HepG2 (cell line): ENCODE results near the gene PTPRD. TPM values are rescaled to one million over a fixed set of nuclear protein-coding genes. Genes with fewer than 3 reads are reported as not detected.

ENCODE experiments used
- ATAC-seq: fragments of 200-7000 bp; cut with Tn5 transposase; 3 replicates; pipeline ENCODE4 v1.9.1; 2020; ENCODE audit warnings: mild to moderate bottlenecking, moderate library complexity
- BruUV-seq: library from RNA; stranded (reverse); fragments of 400-500 nt; replicated peaks from 2 replicates; lab custom pipeline; 2021; lab: Mats Ljungman, UMichigan
- CTCF ChIA-PET: fragments of 300-600 bp; formaldehyde crosslinking; extraction: SDS; loops from one replicate; lab custom pipeline; 2021; ENCODE audit warnings: low total read pairs, inconsistent platforms, low intra/inter-chr PET ratio; lab: Yijun Ruan, JAX
- POLR2A ChIA-PET: fragments of 350-600 bp; sonication (Branson Sonifier 250); formaldehyde crosslinking; loops from one replicate; lab custom pipeline; 2020; ENCODE audit warnings: antibody characterized with exemption, inconsistent platforms; lab: Yijun Ruan, JAX
- DNase-seq: peaks from one replicate; pipeline ENCODE4 v3.0.0-alpha.2; 2015; ENCODE audit warnings: low spot score
- FAIRE-seq: peaks from 3 replicates; lab custom pipeline; 2011; peaks lifted over from hg19 to GRCh38; lab: Jason Lieb, UNC
- H2AFZ ChIP-seq: one replicate; pipeline ENCODE4 v1.6.1; 2011; ENCODE audit warnings: low read length, inconsistent platforms
- H3K27ac ChIP-seq: fragments of 300-600 bp; 3 replicates; pipeline ENCODE4 v1.8.0; 2011; ENCODE audit warnings: mixed run types, mild to moderate bottlenecking, mixed read lengths, low read length, inconsistent platforms; ENCODE audit not compliant: insufficient read depth; ENCODE audit errors: extremely low read length
- H3K27me3 ChIP-seq, 2 experiments: fragments of 200-600 bp in 1 of 2; 2 replicates in 1 of 2; 3 replicates in 1 of 2; pipeline versions ENCODE4 v1.6.0 to v1.8.0; 2011; ENCODE audit warnings: low read length in 2 of 2, mild to moderate bottlenecking in 2 of 2, moderate library complexity in 2 of 2, inconsistent platforms in 1 of 2; ENCODE audit not compliant: insufficient read depth in 2 of 2, control insufficient read depth in 1 of 2
- H3K36me3 ChIP-seq, 2 experiments: fragments of 200-600 bp in 1 of 2; replicated peaks in 1 of 2; 2 replicates in 1 of 2; 3 replicates in 1 of 2; pipeline versions ENCODE4 v1.5.1 to v1.8.0; 2011; ENCODE audit warnings: low read length in 2 of 2, inconsistent platforms in 1 of 2; ENCODE audit not compliant: insufficient read depth in 2 of 2, control insufficient read depth in 1 of 2
- H3K4me1 ChIP-seq: 2 replicates; pipeline ENCODE4 v1.5.1; 2012; ENCODE audit warnings: low read length, inconsistent platforms; ENCODE audit not compliant: insufficient read depth
- H3K4me2 ChIP-seq: 2 replicates; pipeline ENCODE4 v1.6.0; 2011; ENCODE audit warnings: low read depth, low read length, inconsistent platforms
- H3K4me3 ChIP-seq, 3 experiments: fragments of 200-600 bp in 1 of 3; sonication (generic), shearing (Covaris generic) in 1 of 3; replicated peaks in 1 of 3; 2 replicates each; pipeline ENCODE4 v1.5.1; 2011 to 2016; ENCODE audit warnings: low read length in 3 of 3, inconsistent platforms in 2 of 3, low read depth in 2 of 3, mild to moderate bottlenecking in 2 of 3, control low read depth in 1 of 3, mixed read lengths in 1 of 3; ENCODE audit not compliant: insufficient read depth in 1 of 3
- H3K79me2 ChIP-seq: one replicate; pipeline ENCODE4 v1.6.1; 2011; ENCODE audit warnings: low read length, inconsistent platforms; ENCODE audit not compliant: insufficient read depth
- H3K9ac ChIP-seq: 2 replicates; pipeline ENCODE4 v1.6.0; 2011; ENCODE audit warnings: mild to moderate bottlenecking, low read depth, low read length, inconsistent platforms; ENCODE audit not compliant: insufficient read depth
- H3K9me3 ChIP-seq: 2 replicates; pipeline ENCODE4 v1.5.1; 2012; ENCODE audit warnings: mild to moderate bottlenecking, low read length
- H4K20me1 ChIP-seq: 2 replicates; pipeline ENCODE4 v1.6.0; 2011; ENCODE audit warnings: inconsistent platforms, mild to moderate bottlenecking, low read length, moderate library complexity; ENCODE audit not compliant: insufficient read depth
- ELF1 ChIP-seq: sonication (generic); formaldehyde crosslinking; IDR thresholded peaks from 2 replicates; pipeline ENCODE4 v1.4.0; 2020; ENCODE audit warnings: missing genetic modification reagents
- GATA4 ChIP-seq: sonication (generic); IDR thresholded peaks from 2 replicates; pipeline ENCODE4 v1.6.1; 2016; ENCODE audit warnings: antibody characterized with exemption, low read depth, borderline replicate concordance
- HNF4A ChIP-seq: sonication (generic); formaldehyde crosslinking; IDR thresholded peaks from 2 replicates; pipeline ENCODE4 v1.4.0; 2020; ENCODE audit warnings: missing genetic modification reagents
- MTERF4 ChIP-seq: sonication (generic); formaldehyde crosslinking; IDR thresholded peaks from 2 replicates; pipeline ENCODE4 v1.8.0; 2023; ENCODE audit warnings: mild to moderate bottlenecking, missing genetic modification reagents
- NR2C2 ChIP-seq: sonication (generic); formaldehyde crosslinking; IDR thresholded peaks from 2 replicates; pipeline ENCODE4 v1.4.0; 2020; ENCODE audit warnings: missing genetic modification reagents, mild to moderate bottlenecking, moderate library complexity, borderline replicate concordance
- PCBP1 ChIP-seq: fragments of 200-400 bp; formaldehyde crosslinking; IDR thresholded peaks from 2 replicates; pipeline ENCODE4 v1.6.1; 2017; ENCODE audit warnings: mild to moderate bottlenecking, low read depth, low read length, borderline replicate concordance
- SP140L ChIP-seq: sonication (generic); formaldehyde crosslinking; IDR thresholded peaks from 2 replicates; pipeline ENCODE4 v1.4.0; 2020; ENCODE audit warnings: missing genetic modification reagents, borderline replicate concordance
- ZBTB37 ChIP-seq: sonication (generic); formaldehyde crosslinking; IDR thresholded peaks from 2 replicates; pipeline ENCODE4 v1.4.0; 2020; ENCODE audit warnings: mild to moderate bottlenecking, missing genetic modification reagents
- ZBTB42 ChIP-seq: sonication (generic); formaldehyde crosslinking; IDR thresholded peaks from 2 replicates; pipeline ENCODE4 v1.5.0; 2020; ENCODE audit warnings: mild to moderate bottlenecking, missing genetic modification reagents
- ZNF33A ChIP-seq: sonication (generic); formaldehyde crosslinking; IDR thresholded peaks from 2 replicates; pipeline ENCODE4 v1.5.1; 2020; ENCODE audit warnings: missing genetic modification reagents, mild to moderate bottlenecking, moderate library complexity, borderline replicate concordance
- ZNF605 ChIP-seq: sonication (generic); formaldehyde crosslinking; IDR thresholded peaks from 2 replicates; pipeline ENCODE4 v1.8.0; 2022; ENCODE audit warnings: mild to moderate bottlenecking, missing genetic modification reagents
- WGBS: methylation state at CpG from one replicate; pipeline ENCODE4 v1.1.6; 2017; ENCODE audit warnings: low lambda C conversion rate; 5-methylcytosine and 5-hydroxymethylcytosine counted together
- in situ Hi-C: cut with HindIII; loops from 2 replicates; pipeline ENCODE4 v1.10.0; 2017; ENCODE audit warnings: low pct_unique_long_range_greater_than_20kb; ENCODE audit not compliant: extremely low pct_ligation_motif_present
- intact Hi-C: fragments of 100-400 bp; cut with micrococcal nuclease; formaldehyde crosslinking; loops from one replicate; pipeline ENCODE4 v1.10.0; 2022; ENCODE audit not compliant: unreplicated experiment
- polyA plus RNA-seq, 8 experiments: library from polyadenylated mRNA; depleted of rRNA in 3 of 8; stranded (reverse) in 7 of 8; unstranded in 1 of 8; fragments of >200 nt; fragmentation: Illumina TruSeq in 4 of 8; extraction: Trizol in 4 of 8; gene quantifications; 2 replicates each; pipeline versions ENCODE4 v1.2.1 to v1.2.3, GENCODE V29; 2011 to 2016; ENCODE audit warnings: low read depth in 4 of 8, missing spikeins in 1 of 8, mixed read lengths in 1 of 8; ENCODE audit not compliant: insufficient read depth in 1 of 8
- total RNA-seq, 5 experiments: library from RNA; depleted of rRNA; stranded (reverse); fragments of >200 nt; fragmentation: Illumina TruSeq; extraction: Trizol; gene quantifications; 2 replicates each; pipeline ENCODE4 v1.2.3, GENCODE V29; 2016; ENCODE audit warnings: low read depth in 1 of 5
- TF ChIP-seq, protein P1 (sequence below): sonication (generic); formaldehyde crosslinking; IDR thresholded peaks from 2 replicates; pipeline ENCODE4 v1.8.1; 2023; ENCODE audit warnings: mild to moderate bottlenecking, missing genetic modification reagents
- TF ChIP-seq, protein P2 (sequence below): sonication (generic); formaldehyde crosslinking; conservative IDR thresholded peaks from 2 replicates; pipeline ENCODE4 v1.8.0; 2022; ENCODE audit warnings: mild to moderate bottlenecking, moderate library complexity, missing genetic modification reagents

The PTPRD gene
- total and polyA plus RNA-seq, 2 of the 13 experiments (the other 11 are each of a cell fraction or from before 2014, with no cell fraction given) = 0.05 TPM; not detected in 1

GRCh38 chr9:8515748-8516147, 2097.1 kb downstream of the PTPRD start:
- ATAC-seq (no peak), DNase-seq (no peak)
- Histone ChIP-seq H3K79me2 (no peaks in the 10 kb centered on the region), H3K27me3 (no peaks in the 10 kb centered on the region), H3K9ac (no peak overlapping the region)
- WGBS = 0% methylated on average over 2 of the region's 2 CpGs
- TF ChIP-seq ZNF605 (no peak), NR2C2 (CRISPR knock-in tag) (no peak), ZBTB37 (CRISPR knock-in tag) (no peak), PCBP1 (no peak), MTERF4 (CRISPR knock-in tag) (no peak), ELF1 (CRISPR knock-in tag) (no peak), ZBTB42 (no peak), SP140L (CRISPR knock-in tag) (no peak), ZNF33A (CRISPR knock-in tag) (no peak), GATA4 (no peak), HNF4A (CRISPR knock-in tag) (no peak)
- TF ChIP-seq, protein P1, sequence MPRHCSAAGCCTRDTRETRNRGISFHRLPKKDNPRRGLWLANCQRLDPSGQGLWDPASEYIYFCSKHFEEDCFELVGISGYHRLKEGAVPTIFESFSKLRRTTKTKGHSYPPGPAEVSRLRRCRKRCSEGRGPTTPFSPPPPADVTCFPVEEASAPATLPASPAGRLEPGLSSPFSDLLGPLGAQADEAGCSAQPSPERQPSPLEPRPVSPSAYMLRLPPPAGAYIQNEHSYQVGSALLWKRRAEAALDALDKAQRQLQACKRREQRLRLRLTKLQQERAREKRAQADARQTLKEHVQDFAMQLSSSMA (CRISPR knock-in tag) = no peak
- TF ChIP-seq, protein P2, sequence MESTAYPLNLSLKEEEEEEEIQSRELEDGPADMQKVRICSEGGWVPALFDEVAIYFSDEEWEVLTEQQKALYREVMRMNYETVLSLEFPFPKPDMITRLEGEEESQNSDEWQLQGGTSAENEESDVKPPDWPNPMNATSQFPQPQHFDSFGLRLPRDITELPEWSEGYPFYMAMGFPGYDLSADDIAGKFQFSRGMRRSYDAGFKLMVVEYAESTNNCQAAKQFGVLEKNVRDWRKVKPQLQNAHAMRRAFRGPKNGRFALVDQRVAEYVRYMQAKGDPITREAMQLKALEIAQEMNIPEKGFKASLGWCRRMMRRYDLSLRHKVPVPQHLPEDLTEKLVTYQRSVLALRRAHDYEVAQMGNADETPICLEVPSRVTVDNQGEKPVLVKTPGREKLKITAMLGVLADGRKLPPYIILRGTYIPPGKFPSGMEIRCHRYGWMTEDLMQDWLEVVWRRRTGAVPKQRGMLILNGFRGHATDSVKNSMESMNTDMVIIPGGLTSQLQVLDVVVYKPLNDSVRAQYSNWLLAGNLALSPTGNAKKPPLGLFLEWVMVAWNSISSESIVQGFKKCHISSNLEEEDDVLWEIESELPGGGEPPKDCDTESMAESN (CRISPR knock-in tag) = no peak
- TF ChIP-seq, all 625 proteins: peak for 0
- POLR2A ChIA-PET = no interaction called here
- in situ Hi-C loops = no loop called here
- no peak overlapping the region for H3K4me3 ChIP-seq
- peaks cover 27% of the 10 kb centered on the region for H3K9me3 ChIP-seq
- intact Hi-C loops = no loop called here
- BruUV-seq = no TSS peak
- no peak overlapping the region for H3K27ac ChIP-seq
- H3K36me3 ChIP-seq = no peaks in the 10 kb centered on the region
- CTCF ChIA-PET = no interaction called here
- no peak for FAIRE-seq
- H4K20me1 ChIP-seq = no peaks in the 10 kb centered on the region
- H3K4me2 ChIP-seq = no peak overlapping the region
- no peaks in the 10 kb centered on the region for H3K4me1 ChIP-seq
- H2AFZ ChIP-seq = no peak overlapping the region
